K562 (cell line): ENCODE results near the gene PGP. TPM values are rescaled to one million over a fixed set of nuclear protein-coding genes. Genes with fewer than 3 reads are reported as not detected.

Source experiments
- ARID2 ChIP-seq: fragments of 450-650 bp; IDR thresholded peaks from 2 replicates; pipeline ENCODE4 v1.6.1; 2017; ENCODE audit warnings: antibody characterized with exemption, mild to moderate bottlenecking
- CREM ChIP-seq: IDR thresholded peaks from 2 replicates; pipeline ENCODE4 v1.6.1; 2014; ENCODE audit warnings: antibody characterized with exemption, low read depth
- CXXC5 ChIP-seq: fragments of 250-450 bp; sonication (Bioruptor Pico); IDR thresholded peaks from 2 replicates; pipeline ENCODE4 v1.8.0; 2022; ENCODE audit warnings: inconsistent platforms, mild to moderate bottlenecking, moderate library complexity
- DDX20 ChIP-seq: fragments of 450-650 bp; IDR thresholded peaks from 2 replicates; pipeline ENCODE4 v1.6.1; 2016; ENCODE audit warnings: missing genetic modification characterization, low read depth, mild to moderate bottlenecking, missing compliant biosample characterization, moderate library complexity
- FOXA1 ChIP-seq: fragments of 450-650 bp; IDR thresholded peaks from 2 replicates; pipeline ENCODE4 v1.6.1; 2016; ENCODE audit warnings: mild to moderate bottlenecking, borderline replicate concordance
- KAT2B ChIP-seq: IDR thresholded peaks from one replicate; pipeline ENCODE4 v1.6.1; 2012; ENCODE audit warnings: low read depth, mild to moderate bottlenecking, control low read depth, inconsistent platforms, low read length, moderate library complexity
- KHSRP ChIP-seq: fragments of 450-650 bp; IDR thresholded peaks from 2 replicates; pipeline ENCODE4 v1.6.1; 2017
- KLF10 ChIP-seq: fragments of 250-450 bp; sonication (Bioruptor Pico); IDR thresholded peaks from 2 replicates; pipeline ENCODE4 v1.6.1; 2021; ENCODE audit warnings: matching md5 sums
- MAFK ChIP-seq: IDR thresholded peaks from 2 replicates; pipeline ENCODE4 v1.6.1; 2011; ENCODE audit warnings: low read length, improper control_type of control experiment
- MED1 ChIP-seq: sonication (generic); formaldehyde crosslinking; IDR thresholded peaks from 2 replicates; pipeline ENCODE4 v1.8.1; 2023; ENCODE audit warnings: missing genetic modification reagents, borderline replicate concordance
- SIX5 ChIP-seq, 2 experiments: IDR thresholded peaks; 2 replicates each; pipeline ENCODE4 v1.6.1; 2011; ENCODE audit warnings: low read length in 2 of 2, borderline replicate concordance in 1 of 2, low read depth in 1 of 2, mild to moderate bottlenecking in 1 of 2, moderate library complexity in 1 of 2; ENCODE audit not compliant: insufficient read depth in 1 of 2
- ZKSCAN3 ChIP-seq: fragments of 250-450 bp; sonication (Bioruptor Pico); IDR thresholded peaks from 2 replicates; pipeline ENCODE4 v1.4.0; 2020
- polyA plus RNA-seq, 8 experiments: library from polyadenylated mRNA; depleted of rRNA in 4 of 8; stranded (reverse) in 5 of 8; unstranded in 3 of 8; fragments of >200 nt; fragmentation: Nextera tagmentation in 2 of 8; fragmentation: Illumina TruSeq in 1 of 8; extraction: Ambion mirVana in 2 of 8; extraction: Trizol in 1 of 8; gene quantifications; 2 replicates each; pipeline versions ENCODE4 v1.2.1 to v1.2.3, GENCODE V29; 2011 to 2014; ENCODE audit warnings: inconsistent platforms in 1 of 8, missing spikeins in 1 of 8
- total RNA-seq, 7 experiments: library from RNA; depleted of rRNA in 6 of 7; stranded (reverse); fragments of >200 nt in 6 of 7; fragmentation: Illumina TruSeq in 2 of 7; extraction: Trizol in 2 of 7; gene quantifications; 2 replicates each; pipeline versions ENCODE4 v1.2.1 to v1.2.3, GENCODE V29; 2011 to 2021; ENCODE audit warnings: low replicate concordance in 1 of 7
- TF ChIP-seq, protein P1 (sequence below): sonication (generic); formaldehyde crosslinking; IDR thresholded peaks from 2 replicates; pipeline ENCODE4 v1.8.0; 2022; ENCODE audit warnings: missing genetic modification reagents, mild to moderate bottlenecking, borderline replicate concordance
- TF ChIP-seq, protein P2 (sequence below): sonication (generic); formaldehyde crosslinking; IDR thresholded peaks from 2 replicates; pipeline ENCODE4 v1.9.0; 2022; ENCODE audit warnings: mild to moderate bottlenecking, missing genetic modification reagents
- TF ChIP-seq, protein P3 (sequence below), 2 experiments: fragments of 450-650 bp; conservative IDR thresholded peaks; 2 replicates each; pipeline ENCODE4 v1.6.1; 2017; ENCODE audit warnings: mild to moderate bottlenecking in 2 of 2, moderate library complexity in 2 of 2
- TF ChIP-seq, protein P4 (sequence below), 3 experiments: fragments of 200-800 bp in 1 of 3; fragments of 250-450 bp in 1 of 3; fragments of 450-650 bp in 1 of 3; sonication (Bioruptor Pico) in 1 of 3; sonication (Bioruptor generic) in 1 of 3; formaldehyde crosslinking in 1 of 3; IDR thresholded peaks; 2 replicates each; pipeline versions ENCODE4 v1.6.1 to v1.8.0; 2016 to 2022; ENCODE audit warnings: mild to moderate bottlenecking in 2 of 3, missing genetic modification characterization in 2 of 3, missing compliant biosample characterization in 1 of 3, moderate library complexity in 1 of 3
- TF ChIP-seq, protein P5 (sequence below): fragments of 450-650 bp; IDR thresholded peaks from 2 replicates; pipeline ENCODE4 v1.6.1; 2018; ENCODE audit warnings: mild to moderate bottlenecking, low read depth; ENCODE audit not compliant: partially characterized antibody
- TF ChIP-seq, protein P6 (sequence below), 2 experiments: fragments of 450-650 bp in 1 of 2; sonication (generic) in 1 of 2; formaldehyde crosslinking; conservative IDR thresholded peaks; 2 replicates each; pipeline versions ENCODE4 v1.4.0 to v1.8.1; 2020 to 2022; ENCODE audit warnings: mild to moderate bottlenecking in 1 of 2, missing genetic modification reagents in 1 of 2

PGP gene
- total and polyA plus RNA-seq, 9 of the 15 experiments (the other 6 are each of a cell fraction or from before 2014, with no cell fraction given), result 1.1 to 57.6 (median 19.6) TPM

DNA sequence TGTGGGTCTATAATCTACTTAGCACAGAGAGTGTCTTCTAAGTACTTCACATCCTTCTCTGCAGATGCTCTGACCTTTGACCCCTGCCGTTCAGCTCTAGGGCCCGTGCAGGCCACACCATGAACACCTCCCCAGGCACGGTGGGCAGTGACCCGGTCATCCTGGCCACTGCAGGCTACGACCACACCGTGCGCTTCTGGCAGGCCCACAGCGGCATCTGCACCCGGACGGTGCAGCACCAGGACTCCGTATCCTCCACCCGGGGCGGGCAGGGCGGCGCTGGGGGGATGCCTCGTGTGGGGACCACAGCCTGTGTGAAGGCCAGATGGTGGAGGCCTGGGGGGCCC lies 8.7 kb downstream of the PGP start (continued):
- TF ChIP-seq, protein P1, sequence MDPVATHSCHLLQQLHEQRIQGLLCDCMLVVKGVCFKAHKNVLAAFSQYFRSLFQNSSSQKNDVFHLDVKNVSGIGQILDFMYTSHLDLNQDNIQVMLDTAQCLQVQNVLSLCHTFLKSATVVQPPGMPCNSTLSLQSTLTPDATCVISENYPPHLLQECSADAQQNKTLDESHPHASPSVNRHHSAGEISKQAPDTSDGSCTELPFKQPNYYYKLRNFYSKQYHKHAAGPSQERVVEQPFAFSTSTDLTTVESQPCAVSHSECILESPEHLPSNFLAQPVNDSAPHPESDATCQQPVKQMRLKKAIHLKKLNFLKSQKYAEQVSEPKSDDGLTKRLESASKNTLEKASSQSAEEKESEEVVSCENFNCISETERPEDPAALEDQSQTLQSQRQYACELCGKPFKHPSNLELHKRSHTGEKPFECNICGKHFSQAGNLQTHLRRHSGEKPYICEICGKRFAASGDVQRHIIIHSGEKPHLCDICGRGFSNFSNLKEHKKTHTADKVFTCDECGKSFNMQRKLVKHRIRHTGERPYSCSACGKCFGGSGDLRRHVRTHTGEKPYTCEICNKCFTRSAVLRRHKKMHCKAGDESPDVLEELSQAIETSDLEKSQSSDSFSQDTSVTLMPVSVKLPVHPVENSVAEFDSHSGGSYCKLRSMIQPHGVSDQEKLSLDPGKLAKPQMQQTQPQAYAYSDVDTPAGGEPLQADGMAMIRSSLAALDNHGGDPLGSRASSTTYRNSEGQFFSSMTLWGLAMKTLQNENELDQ (CRISPR knock-in tag), result no peak
- no peak for TF ChIP-seq SIX5 (IDR thresholded peaks at IDR 0.05; ENCODE audit: borderline replicate concordance in 1 of 2, insufficient read depth in 1 of 2, low read depth in 1 of 2, low read length in 2 of 2)
- TF ChIP-seq ARID2, result no peak
- TF ChIP-seq MAFK, result no peak
- TF ChIP-seq, protein P2, sequence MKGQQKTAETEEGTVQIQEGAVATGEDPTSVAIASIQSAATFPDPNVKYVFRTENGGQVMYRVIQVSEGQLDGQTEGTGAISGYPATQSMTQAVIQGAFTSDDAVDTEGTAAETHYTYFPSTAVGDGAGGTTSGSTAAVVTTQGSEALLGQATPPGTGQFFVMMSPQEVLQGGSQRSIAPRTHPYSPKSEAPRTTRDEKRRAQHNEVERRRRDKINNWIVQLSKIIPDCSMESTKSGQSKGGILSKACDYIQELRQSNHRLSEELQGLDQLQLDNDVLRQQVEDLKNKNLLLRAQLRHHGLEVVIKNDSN (CRISPR knock-in tag), result no peak
- TF ChIP-seq, protein P3, sequence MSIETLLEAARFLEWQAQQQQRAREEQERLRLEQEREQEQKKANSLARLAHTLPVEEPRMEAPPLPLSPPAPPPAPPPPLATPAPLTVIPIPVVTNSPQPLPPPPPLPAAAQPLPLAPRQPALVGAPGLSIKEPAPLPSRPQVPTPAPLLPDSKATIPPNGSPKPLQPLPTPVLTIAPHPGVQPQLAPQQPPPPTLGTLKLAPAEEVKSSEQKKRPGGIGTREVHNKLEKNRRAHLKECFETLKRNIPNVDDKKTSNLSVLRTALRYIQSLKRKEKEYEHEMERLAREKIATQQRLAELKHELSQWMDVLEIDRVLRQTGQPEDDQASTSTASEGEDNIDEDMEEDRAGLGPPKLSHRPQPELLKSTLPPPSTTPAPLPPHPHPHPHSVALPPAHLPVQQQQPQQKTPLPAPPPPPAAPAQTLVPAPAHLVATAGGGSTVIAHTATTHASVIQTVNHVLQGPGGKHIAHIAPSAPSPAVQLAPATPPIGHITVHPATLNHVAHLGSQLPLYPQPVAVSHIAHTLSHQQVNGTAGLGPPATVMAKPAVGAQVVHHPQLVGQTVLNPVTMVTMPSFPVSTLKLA (conservative IDR thresholded peaks at IDR 0.05), result no peak
- TF ChIP-seq FOXA1, result no peak
- no peak for TF ChIP-seq DDX20 (tag)
- TF ChIP-seq, protein P4, sequence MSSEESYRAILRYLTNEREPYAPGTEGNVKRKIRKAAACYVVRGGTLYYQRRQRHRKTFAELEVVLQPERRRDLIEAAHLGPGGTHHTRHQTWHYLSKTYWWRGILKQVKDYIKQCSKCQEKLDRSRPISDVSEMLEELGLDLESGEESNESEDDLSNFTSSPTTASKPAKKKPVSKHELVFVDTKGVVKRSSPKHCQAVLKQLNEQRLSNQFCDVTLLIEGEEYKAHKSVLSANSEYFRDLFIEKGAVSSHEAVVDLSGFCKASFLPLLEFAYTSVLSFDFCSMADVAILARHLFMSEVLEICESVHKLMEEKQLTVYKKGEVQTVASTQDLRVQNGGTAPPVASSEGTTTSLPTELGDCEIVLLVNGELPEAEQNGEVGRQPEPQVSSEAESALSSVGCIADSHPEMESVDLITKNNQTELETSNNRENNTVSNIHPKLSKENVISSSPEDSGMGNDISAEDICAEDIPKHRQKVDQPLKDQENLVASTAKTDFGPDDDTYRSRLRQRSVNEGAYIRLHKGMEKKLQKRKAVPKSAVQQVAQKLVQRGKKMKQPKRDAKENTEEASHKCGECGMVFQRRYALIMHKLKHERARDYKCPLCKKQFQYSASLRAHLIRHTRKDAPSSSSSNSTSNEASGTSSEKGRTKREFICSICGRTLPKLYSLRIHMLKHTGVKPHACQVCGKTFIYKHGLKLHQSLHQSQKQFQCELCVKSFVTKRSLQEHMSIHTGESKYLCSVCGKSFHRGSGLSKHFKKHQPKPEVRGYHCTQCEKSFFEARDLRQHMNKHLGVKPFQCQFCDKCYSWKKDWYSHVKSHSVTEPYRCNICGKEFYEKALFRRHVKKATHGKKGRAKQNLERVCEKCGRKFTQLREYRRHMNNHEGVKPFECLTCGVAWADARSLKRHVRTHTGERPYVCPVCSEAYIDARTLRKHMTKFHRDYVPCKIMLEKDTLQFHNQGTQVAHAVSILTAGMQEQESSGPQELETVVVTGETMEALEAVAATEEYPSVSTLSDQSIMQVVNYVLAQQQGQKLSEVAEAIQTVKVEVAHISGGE (CRISPR knock-in tag; IDR thresholded peaks at IDR 0.05), result peak in 1 of 3 experiments; percentile 17; a peak in 1 of 6 replicates
- TF ChIP-seq KAT2B, result no peak
- TF ChIP-seq MED1, result no peak
- TF ChIP-seq KHSRP, result no peak
- no peak for TF ChIP-seq KLF10 (CRISPR knock-in tag)
- no peak for TF ChIP-seq CXXC5 (CRISPR knock-in tag)
- TF ChIP-seq ZKSCAN3 (CRISPR knock-in tag), result no peak
- TF ChIP-seq CREM, result no peak
- TF ChIP-seq, protein P5, sequence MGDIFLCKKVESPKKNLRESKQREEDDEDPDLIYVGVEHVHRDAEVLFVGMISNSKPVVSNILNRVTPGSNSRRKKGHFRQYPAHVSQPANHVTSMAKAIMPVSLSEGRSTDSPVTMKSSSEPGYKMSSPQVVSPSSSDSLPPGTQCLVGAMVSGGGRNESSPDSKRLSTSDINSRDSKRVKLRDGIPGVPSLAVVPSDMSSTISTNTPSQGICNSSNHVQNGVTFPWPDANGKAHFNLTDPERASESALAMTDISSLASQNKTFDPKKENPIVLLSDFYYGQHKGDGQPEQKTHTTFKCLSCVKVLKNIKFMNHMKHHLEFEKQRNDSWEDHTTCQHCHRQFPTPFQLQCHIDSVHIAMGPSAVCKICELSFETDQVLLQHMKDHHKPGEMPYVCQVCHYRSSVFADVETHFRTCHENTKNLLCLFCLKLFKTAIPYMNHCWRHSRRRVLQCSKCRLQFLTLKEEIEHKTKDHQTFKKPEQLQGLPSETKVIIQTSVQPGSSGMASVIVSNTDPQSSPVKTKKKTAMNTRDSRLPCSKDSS, result no peak
- TF ChIP-seq, protein P6, sequence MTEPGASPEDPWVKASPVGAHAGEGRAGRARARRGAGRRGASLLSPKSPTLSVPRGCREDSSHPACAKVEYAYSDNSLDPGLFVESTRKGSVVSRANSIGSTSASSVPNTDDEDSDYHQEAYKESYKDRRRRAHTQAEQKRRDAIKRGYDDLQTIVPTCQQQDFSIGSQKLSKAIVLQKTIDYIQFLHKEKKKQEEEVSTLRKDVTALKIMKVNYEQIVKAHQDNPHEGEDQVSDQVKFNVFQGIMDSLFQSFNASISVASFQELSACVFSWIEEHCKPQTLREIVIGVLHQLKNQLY (CRISPR knock-in tag; conservative IDR thresholded peaks at IDR 0.05), result no peak
